NCI-H774 (cell line): ENCODE results near the gene NXPH2.
"Not testable (repeated sequence)": the region's sequence is repeated elsewhere in the genome, so short reads cannot be mapped to it uniquely, and the experiment has no call there.

Source experiments
- DNase-seq: peaks from one replicate; lab custom pipeline; 2025; lab: John Stamatoyannopoulos, UW

Gene NXPH2

DNA sequence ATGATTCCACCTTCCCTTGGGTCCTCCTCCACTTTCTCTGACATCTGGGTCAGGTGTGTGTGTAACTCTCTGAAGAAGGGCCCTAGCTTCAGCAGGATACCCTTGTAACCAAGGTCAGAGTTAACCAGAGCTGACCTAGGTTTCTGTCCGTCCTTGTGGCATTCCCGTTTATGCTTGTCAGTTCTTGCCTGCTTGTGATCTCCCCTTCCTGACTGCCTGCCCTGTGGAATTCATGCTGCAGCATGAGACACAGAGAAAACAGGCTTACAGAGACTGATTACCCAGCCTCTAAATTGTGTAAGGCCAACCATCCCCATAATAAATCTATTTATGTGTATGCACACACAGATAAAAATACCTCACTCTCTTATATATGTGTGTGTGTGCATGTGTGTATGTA lies 22.8 kb downstream of the NXPH2 start:
- DNase-seq: no peak

- DNase-seq: no peak
Measured at GRCh38 chr2:138752197-138752956, 27.8 kb downstream of the NXPH2 start.

GRCh38 chr2:138744713-138745112 lies 35.5 kb downstream of the NXPH2 start:
- DNase-seq: no peak

GRCh38 chr2:138742441-138743057 lies 37.6 kb downstream of the NXPH2 start:
- DNase-seq: no peak

GRCh38 chr2:138741851-138742250 lies 38.3 kb downstream of the NXPH2 start:
- DNase-seq: no peak

- not testable (repeated sequence) for DNase-seq
Measured at GRCh38 chr2:138737009-138737554, 43.1 kb downstream of the NXPH2 start.

DNA sequence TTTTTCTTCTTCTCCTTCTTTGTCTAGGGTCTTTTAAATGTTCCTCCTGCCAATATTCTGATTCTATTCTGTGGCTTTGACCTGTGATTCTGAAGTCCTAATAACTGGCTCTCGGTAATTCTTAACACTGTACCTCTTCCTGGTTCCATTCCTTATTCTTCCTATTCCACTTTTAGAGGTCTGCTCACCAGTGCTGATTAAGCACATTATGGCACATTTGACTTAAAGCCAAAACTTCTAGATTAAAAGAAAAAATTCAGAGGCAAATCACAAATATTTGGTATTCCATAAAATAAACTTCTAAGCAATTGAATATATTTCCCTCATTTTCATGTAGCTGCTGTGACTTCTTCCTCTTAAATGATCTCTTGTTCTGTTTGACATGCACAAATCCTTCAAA lies 47.5 kb downstream of the NXPH2 start:
- no peak for DNase-seq

- no peak for DNase-seq
Measured at GRCh38 chr2:138730497-138731030, 49.6 kb downstream of the NXPH2 start.

DNA sequence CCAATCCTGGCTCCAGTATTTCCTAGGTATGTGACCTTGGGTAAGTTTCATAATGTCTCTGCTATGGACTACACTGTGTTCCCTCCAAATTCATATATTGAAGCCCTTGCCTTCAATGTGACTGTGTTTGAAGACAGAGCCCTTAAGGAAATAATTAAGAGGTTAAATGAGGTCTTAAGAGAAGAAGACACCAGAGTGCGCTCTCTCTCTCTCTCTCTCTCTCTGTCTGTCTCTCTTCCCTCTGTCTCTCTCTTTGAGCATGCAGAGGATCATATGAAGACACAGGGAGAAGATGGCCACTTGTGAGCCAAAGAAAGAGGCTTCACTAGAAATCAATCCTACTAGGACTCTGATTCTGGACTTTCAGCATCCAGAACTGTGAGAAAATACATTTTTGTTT lies 52.2 kb downstream of the NXPH2 start:
- DNase-seq: no peak

- no peak for DNase-seq
Measured at GRCh38 chr2:138726681-138727080, 53.5 kb downstream of the NXPH2 start.

DNA sequence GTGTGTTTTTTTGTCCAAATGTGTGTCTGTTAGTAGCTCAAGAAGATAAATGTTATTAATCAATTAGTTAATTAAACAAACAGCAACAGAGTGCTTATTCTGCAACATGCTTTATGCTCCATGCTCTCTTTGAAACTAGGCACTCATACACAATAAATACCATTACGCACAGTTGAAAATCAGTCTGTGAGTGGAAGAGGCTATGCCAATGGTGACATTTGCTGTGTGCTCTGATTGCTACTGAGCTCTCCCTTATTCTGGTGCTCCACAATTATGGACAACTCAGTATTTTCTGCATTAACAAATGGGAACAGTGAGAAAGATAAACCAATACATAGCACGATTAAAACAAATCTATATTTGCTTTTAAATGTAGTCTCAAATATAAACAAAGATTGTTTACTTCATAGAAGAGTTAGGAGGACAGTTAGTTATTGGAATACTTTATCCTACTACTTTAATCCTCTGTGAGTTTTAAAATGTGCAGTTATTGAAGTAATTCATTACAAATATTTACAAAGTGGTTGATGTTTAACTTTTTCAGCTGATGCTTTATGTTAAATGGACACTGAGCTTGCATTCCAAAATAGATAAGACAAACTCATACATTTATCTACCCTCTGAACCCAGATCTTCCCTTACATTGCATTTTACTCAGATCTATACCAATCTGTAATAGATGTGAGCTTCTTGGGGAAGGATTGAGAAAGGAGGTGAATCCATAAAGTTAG lies 55.3 kb downstream of the NXPH2 start:
- DNase-seq: no peak

- no peak for DNase-seq
Measured at GRCh38 chr2:138724327-138724726, 55.9 kb downstream of the NXPH2 start.

DNA sequence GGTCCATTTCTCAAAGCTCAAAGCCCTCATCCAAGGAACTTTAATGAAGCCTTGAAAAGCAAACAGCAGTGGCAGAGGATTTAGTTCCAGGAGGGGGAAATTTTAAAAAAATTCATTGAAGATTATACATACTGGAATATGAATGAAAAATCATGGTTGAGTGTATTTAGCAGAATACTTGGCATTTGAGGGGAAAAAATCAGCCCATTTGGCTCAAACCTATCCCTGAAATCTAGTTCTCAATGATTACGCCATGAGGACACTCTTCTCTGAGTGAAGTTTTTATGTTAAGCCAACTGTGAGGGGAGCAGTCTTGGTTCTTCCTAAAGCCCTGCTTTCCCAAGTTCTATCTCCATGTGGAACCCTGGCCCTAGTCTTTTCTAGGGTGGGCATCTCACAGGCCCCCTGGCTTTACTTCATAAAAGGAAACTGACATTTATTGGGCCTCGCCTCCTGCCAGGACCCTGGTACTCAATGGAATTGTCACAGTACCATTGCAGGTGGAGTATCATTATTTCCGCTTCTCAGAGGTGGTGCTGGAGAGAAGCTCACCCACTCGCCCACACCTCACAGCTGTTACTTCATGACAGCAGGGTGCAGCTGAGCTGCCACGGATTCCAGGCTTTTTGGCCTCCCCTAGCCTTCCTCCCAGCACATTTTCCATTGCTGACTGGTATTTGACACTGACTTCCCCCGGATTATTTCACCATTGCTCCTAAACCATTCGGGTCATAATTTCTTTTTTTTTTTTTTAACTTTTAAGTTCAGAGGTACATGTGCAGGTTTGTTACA lies 56.8 kb downstream of the NXPH2 start:
- DNase-seq: no peak

DNA sequence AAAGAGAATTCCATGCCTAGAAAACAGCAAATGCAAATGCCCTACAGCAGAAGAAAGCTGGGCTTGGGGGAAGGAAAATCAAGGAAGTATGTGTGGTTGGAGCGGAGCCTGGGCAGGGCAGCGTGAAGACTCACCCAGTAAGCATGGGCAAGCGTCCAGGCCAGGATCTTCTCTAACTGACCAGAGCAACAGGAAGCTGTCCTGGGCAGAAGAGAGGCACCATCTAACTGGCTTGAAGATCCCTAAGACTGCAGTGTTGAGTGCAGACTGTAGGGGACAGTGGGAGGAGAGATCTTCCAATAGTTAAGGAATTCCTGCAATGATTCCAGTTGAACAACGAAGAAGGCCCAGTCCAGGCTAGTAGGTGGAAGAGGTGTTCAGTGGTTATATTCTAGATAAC lies 57.9 kb downstream of the NXPH2 start:
- DNase-seq: no peak

DNA sequence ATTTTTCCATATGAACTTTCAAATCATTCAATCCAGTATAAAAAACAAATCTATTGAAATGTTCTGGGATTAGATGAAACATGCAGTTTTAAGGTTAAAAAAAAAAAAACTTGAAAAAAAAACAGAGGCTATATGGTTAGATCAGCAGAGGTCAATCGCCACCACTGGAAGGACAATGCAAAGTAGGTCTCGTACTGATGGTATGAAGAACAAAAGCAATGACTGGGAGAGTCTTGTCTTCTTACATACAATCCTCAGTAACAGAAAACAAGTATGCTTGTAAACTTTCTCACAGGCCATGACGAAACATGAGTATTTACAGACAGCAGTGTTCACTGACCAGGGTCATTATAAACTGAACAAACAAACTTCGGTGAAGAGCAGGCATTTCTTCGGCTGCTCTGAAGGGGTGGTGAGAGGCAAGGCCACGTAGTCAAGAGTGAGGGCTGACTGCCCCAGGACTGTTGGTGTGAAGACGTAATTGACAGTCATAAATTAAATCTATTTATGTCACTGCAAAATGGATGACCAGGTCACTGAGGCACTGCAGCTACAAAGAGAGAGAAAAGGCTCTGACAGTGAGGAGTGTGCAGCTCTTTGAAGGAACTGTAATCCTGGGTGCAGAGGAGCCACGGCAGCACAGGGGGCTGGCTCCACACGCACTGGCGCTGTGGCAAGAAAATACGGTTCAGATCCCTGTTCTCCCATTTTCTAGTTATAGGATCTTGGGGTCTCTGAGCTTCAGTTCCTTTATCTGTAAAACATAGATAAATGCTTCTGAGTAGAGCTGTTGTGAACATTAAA lies 60.0 kb downstream of the NXPH2 start:
- no peak for DNase-seq

DNA sequence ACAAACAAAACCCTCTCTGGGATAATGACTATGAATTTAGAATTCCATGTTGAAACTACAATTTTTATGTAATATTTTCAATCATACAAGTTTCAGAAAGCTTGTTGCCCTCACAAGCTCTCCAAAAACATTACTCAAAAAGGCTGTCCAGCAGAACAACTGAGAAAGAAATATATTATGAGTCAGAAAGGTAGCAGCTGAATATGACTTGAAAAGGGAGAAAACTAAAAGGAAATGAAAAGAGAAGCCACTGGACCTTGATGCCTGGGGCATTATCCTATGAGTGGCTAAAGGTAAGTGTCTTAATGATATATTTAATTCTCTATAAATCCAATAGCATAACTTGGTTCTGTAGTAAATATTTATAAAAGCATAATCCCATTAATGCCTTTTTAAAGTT lies 61.8 kb downstream of the NXPH2 start:
- DNase-seq: no peak

DNA sequence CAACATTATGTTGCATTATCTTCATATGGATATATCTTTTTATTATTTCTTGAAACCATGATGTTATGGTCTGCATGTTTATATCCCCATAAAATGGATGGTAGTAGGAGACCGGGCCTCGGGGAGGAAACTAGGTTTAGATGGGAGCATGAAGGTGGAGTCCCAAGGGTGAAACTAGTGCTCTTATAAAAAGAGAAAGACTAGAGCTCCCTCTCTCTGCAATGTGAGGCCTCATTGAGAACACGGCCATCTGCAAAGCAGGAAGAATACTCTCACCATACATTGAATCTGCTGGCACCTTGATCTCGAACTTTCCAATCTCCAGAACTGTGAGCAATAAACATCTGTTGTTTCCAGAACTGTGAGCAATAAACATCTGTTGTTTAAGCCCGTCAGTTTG lies 64.0 kb downstream of the NXPH2 start:
- no peak for DNase-seq

GRCh38 chr2:138713504-138713903 lies 66.7 kb downstream of the NXPH2 start:
- DNase-seq: no peak

DNA sequence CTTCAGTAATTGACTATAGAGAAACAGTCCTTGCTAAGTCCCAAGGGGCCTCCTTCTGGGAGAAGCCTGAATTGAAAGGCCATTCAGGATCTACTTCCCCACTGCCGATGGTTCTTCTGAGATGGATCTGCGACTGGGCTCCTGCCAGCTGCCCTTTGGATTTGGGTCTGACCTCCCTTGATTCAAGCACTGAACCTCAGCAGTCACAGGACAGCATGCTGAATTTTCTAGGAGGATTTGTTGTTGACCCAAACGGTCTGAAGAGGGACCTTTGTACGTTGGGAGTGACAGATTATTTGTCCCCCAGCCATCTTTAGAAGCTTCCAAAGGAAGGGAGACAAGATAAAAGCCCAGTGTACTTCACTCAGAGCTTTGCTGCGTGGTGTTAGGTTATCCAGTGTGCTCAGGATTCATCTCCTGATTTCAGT lies 67.1 kb downstream of the NXPH2 start:
- DNase-seq: no peak

GRCh38 chr2:138712212-138712979 lies 67.8 kb downstream of the NXPH2 start:
- no peak for DNase-seq
